ENCODE results near the gene HIC1. TPM values are rescaled to one million over a fixed set of nuclear protein-coding genes. Genes with fewer than 3 reads are reported as not detected.

The HIC1 gene
- polyA plus RNA-seq, 1 of the 3 experiments (the other 2 are of a cell fraction): 6.4 TPM

GRCh38 chr17:2089021-2089422, 34.1 kb downstream of the HIC1 start (continued):
- no peak for TF ChIP-seq CTCF (IDR thresholded peaks at IDR 0.05)
- no peak for TF ChIP-seq FOXJ3 (CRISPR knock-in tag; IDR thresholded peaks at IDR 0.05)
- TF ChIP-seq EZH2phosphoT487 (IDR thresholded peaks at IDR 0.05; ENCODE audit: borderline replicate concordance, low read depth): no peak
- no peak for TF ChIP-seq CHD2 (IDR thresholded peaks at IDR 0.05; ENCODE audit: low read length, partially characterized antibody)
- TF ChIP-seq SMC3 (IDR thresholded peaks at IDR 0.05; ENCODE audit: low read depth, low read length): no peak
- no peak for TF ChIP-seq RAD21 (IDR thresholded peaks at IDR 0.05; ENCODE audit: low read length)
- no peak for TF ChIP-seq MEF2A (IDR thresholded peaks at IDR 0.05; ENCODE audit: borderline replicate concordance, low read depth)

- H3K36me3 ChIP-seq (replicated peaks in 1 of 2; ENCODE audit: control insufficient read depth in 1 of 2, insufficient read depth in 2 of 2, low read length in 1 of 2): no peaks in the 10 kb centered on the region
- no peak for TF ChIP-seq TEAD4 (IDR thresholded peaks at IDR 0.05; ENCODE audit: borderline replicate concordance, insufficient read depth)
- no peak for TF ChIP-seq RAD21 (IDR thresholded peaks at IDR 0.05; ENCODE audit: low read length)
- TF ChIP-seq YY1 (IDR thresholded peaks at IDR 0.05; ENCODE audit: low read depth): no peak
- TF ChIP-seq REST (IDR thresholded peaks at IDR 0.05; ENCODE audit: low read depth, low read length): no peak
- no peak for TF ChIP-seq ELF1 (IDR thresholded peaks at IDR 0.05)
- no peak for TF ChIP-seq EZH2phosphoT487 (IDR thresholded peaks at IDR 0.05; ENCODE audit: borderline replicate concordance, low read depth)
- TF ChIP-seq POLR2AphosphoS5 (IDR thresholded peaks at IDR 0.05; ENCODE audit: low read depth, low read length): no peak
- no peak for TF ChIP-seq SMC3 (IDR thresholded peaks at IDR 0.05; ENCODE audit: low read depth, low read length)
- no peak for TF ChIP-seq RCOR1 (IDR thresholded peaks at IDR 0.05; ENCODE audit: low read length)
- no peak for TF ChIP-seq RXRA (IDR thresholded peaks at IDR 0.05; ENCODE audit: borderline replicate concordance, low read depth)
- no peak for TF ChIP-seq NFIC (IDR thresholded peaks at IDR 0.05; ENCODE audit: borderline replicate concordance)
- TF ChIP-seq USF2 (IDR thresholded peaks at IDR 0.05; ENCODE audit: borderline replicate concordance, low read depth, low read length): no peak
- no peak for TF ChIP-seq ZBTB33 (IDR thresholded peaks at IDR 0.05; ENCODE audit: borderline replicate concordance, low read depth)
- no peak for TF ChIP-seq FOXM1 (IDR thresholded peaks at IDR 0.05; ENCODE audit: low read depth)
- no peak for TF ChIP-seq RFX5 (IDR thresholded peaks at IDR 0.05; ENCODE audit: low read length)
- TF ChIP-seq EP300 (IDR thresholded peaks at IDR 0.05; ENCODE audit: borderline replicate concordance in 1 of 2, low read depth in 1 of 2, low read length in 1 of 2): no peak
- TF ChIP-seq FOXJ3 (CRISPR knock-in tag; IDR thresholded peaks at IDR 0.05): no peak
- TF ChIP-seq CTCF (IDR thresholded peaks at IDR 0.05): no peak
- H3K79me2 ChIP-seq (ENCODE audit: insufficient read depth): peaks cover 6% of the 10 kb centered on the region; the same call in 1 of the 2 replicates
- peak overlapping the region in 1 of 2 experiments; percentile 78; a peak in 1 of 4 replicates for H3K27ac ChIP-seq (ENCODE audit: low read depth in 2 of 2, low read length in 1 of 2)
- ChIA-PET CTCF (interaction anchor here (0.5 to 3.0 kb wide), 9 partner anchors 11 to 154 kb away, joined by 3 to 20 read pairs (median 3); partner anchors contain the start of gene HIC1), POLR2A (no interaction called here)
- peaks cover 20% of the 10 kb centered on the region for H3F3A ChIP-seq (replicated peaks; ENCODE audit: insufficient read depth)
- H3K27me3 ChIP-seq (ENCODE audit: insufficient read depth): no peaks in the 10 kb centered on the region
- no peak overlapping the region; the same call in 1 of the 2 replicates for H3K9ac ChIP-seq
- H2AFZ ChIP-seq (ENCODE audit: low read depth): no peak overlapping the region
- peak overlapping the region; percentile 72; the same call in 1 of the 2 replicates for H3K4me2 ChIP-seq
- DNase-seq: no peak
- 92% methylated on average over 9 of the region's 9 CpGs for WGBS (ENCODE audit: low lambda C conversion rate)
- no peaks in the 10 kb centered on the region for H3K9me3 ChIP-seq
- no peaks in the 10 kb centered on the region for H3K9me2 ChIP-seq
- H3K4me1 ChIP-seq (ENCODE audit: control insufficient read depth in 1 of 2, insufficient read depth in 2 of 2, low read depth in 1 of 2, low read length in 1 of 2): peaks cover 30 to 58% of the 10 kb centered on the region in 2 experiments
- no peak overlapping the region for H3K4me3 ChIP-seq (ENCODE audit: low read depth in 2 of 2, low read length in 1 of 2)
- H4K20me1 ChIP-seq (ENCODE audit: insufficient read depth): no peaks in the 10 kb centered on the region
These were observed 35.3 kb downstream of the HIC1 start for GRCh38 chr17:2090210-2090641.

Measured in SK-N-SH (cell line).